ENCODE data around the gene ST3GAL3. TPM values are rescaled to one million over a fixed set of nuclear protein-coding genes. Genes with fewer than 3 reads are reported as not detected.

ST3GAL3 gene
- total RNA-seq, 4 donors from 2014 or later: 30.2 to 41.4 (median 33.2) TPM

DNA sequence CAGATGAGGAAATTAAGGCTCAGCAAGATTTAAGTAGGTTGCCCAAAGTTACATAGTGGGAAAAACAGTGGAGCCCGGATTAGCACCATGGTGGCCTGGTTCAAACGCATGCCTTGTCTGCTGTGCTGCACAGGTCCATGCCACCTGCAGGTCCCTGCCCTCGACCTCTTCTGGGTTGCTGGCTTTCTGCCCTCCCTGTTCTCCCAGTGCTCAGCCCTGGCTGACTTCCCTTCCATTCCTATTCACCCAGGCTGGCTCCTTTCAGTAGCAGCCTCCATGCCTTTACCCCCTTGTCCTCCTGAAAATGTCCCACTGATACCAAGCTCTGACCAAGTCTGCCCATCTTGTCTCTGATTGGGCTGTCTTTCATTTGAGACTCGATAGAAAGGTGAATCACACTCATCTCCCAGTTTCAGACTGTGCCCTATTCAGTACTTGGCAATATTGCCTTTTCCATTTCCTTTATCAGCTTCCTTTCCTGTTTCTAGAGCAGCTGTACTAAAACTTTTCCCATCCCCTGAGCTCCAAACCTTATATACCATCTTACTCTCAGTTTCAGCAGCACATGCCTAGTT is 75.8 kb downstream of the ST3GAL3 start:
- H3K4me3 ChIP-seq: no peak overlapping the region
- ATAC-seq: no peak
- H3K36me3 ChIP-seq: no peaks in the 10 kb centered on the region
- H3K9me3 ChIP-seq: peaks cover 0 to 7% (median 0%) of the 10 kb centered on the region in 3 donors
- WGBS, 2 donors (ENCODE audit: low coverage in 1 of 2): 82 to 91% methylated on average over 4 of the region's 4 CpGs
- no peak overlapping the region for H3K27ac ChIP-seq
- peaks cover 4 to 50% (median 8%) of the 10 kb centered on the region in 3 donors for H3K4me1 ChIP-seq
- TF ChIP-seq, protein P1, sequence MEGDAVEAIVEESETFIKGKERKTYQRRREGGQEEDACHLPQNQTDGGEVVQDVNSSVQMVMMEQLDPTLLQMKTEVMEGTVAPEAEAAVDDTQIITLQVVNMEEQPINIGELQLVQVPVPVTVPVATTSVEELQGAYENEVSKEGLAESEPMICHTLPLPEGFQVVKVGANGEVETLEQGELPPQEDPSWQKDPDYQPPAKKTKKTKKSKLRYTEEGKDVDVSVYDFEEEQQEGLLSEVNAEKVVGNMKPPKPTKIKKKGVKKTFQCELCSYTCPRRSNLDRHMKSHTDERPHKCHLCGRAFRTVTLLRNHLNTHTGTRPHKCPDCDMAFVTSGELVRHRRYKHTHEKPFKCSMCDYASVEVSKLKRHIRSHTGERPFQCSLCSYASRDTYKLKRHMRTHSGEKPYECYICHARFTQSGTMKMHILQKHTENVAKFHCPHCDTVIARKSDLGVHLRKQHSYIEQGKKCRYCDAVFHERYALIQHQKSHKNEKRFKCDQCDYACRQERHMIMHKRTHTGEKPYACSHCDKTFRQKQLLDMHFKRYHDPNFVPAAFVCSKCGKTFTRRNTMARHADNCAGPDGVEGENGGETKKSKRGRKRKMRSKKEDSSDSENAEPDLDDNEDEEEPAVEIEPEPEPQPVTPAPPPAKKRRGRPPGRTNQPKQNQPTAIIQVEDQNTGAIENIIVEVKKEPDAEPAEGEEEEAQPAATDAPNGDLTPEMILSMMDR (IDR thresholded peaks at IDR 0.05): no peak
- TF ChIP-seq EP300 (IDR thresholded peaks at IDR 0.05) (no peak), POLR2AphosphoS5 (IDR thresholded peaks at IDR 0.05) (no peak), POLR2A (IDR thresholded peaks at IDR 0.05) (no peak)
- no peaks in the 10 kb centered on the region for H3K27me3 ChIP-seq

DNA sequence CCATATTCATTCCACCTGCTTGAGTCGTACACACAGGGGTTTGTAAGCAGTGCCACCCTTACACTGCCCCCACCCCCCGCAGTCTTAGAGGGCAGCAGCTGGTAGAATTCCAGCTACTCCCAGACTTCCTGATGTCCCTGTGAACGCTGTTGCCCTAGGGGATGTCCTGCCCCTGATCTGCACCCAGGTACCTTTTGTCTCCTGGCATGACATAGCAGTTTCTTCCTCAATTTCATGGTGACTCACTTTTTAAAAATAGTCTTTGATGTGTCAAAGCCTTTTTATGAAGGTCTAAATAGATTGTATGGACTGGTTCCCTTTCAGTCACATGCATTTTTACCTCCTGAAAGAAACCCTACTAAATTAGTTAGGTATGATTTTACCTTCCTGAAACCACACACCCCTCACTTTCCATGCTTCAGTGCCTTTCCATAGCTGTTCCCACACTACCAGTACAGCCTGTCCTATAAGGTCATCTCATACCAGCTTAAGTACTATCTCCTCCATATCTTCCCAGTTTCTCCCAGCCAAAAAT is 76.4 kb downstream of the ST3GAL3 start:
- 70 to 79% methylated on average over 3 of the region's 3 CpGs for WGBS, 2 donors (ENCODE audit: low coverage in 1 of 2)
- no peak for TF ChIP-seq EP300 (IDR thresholded peaks at IDR 0.05)
- TF ChIP-seq, protein P1 (IDR thresholded peaks at IDR 0.05): no peak
- no peak for TF ChIP-seq POLR2A (IDR thresholded peaks at IDR 0.05)
- TF ChIP-seq POLR2AphosphoS5 (IDR thresholded peaks at IDR 0.05): no peak
- Histone ChIP-seq H3K9me3 (peaks cover 0 to 7% (median 0%) of the 10 kb centered on the region in 3 donors), H3K4me1 (peaks cover 4 to 50% (median 8%) of the 10 kb centered on the region in 3 donors), H3K4me3 (no peak overlapping the region), H3K27me3 (no peaks in the 10 kb centered on the region), H3K36me3 (no peaks in the 10 kb centered on the region), H3K27ac (no peak overlapping the region)
- ATAC-seq: no peak

DNA sequence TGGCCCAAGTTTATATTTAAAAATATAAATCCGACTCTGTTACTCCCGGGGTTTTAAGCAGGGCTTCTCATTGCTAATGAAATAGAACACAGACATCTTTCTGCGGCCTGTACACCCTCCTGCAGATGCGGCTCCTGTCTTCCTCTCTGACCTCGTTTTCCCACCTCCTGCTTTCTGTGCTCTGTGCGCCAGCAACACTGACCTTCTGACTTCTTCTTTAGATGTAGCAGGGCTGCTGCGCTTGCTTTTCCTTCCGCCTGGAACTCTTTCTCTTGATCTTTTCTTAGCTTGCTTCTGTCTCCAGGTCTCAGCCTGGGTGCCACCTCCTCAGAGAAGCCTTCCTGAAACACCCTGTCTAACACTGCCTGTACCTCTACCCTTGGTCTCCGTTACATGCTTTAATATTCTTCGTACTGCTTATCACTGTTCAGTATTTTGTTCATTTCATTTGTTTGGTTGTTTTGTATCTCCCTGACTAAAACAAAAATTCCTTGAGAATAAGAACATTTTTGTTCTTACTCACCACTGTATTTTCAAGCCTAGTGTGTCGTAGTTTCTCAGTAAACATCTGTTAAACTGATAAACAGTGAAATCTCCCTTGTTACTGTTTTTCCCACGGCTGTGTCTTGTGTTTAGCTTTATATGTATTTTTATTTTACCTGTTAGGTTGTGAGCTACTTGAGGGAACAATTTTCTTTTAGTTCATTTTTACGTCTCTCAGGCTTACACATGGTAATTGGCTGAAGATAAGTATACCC is 79.0 kb downstream of the ST3GAL3 start:
- ATAC-seq: no peak

DNA sequence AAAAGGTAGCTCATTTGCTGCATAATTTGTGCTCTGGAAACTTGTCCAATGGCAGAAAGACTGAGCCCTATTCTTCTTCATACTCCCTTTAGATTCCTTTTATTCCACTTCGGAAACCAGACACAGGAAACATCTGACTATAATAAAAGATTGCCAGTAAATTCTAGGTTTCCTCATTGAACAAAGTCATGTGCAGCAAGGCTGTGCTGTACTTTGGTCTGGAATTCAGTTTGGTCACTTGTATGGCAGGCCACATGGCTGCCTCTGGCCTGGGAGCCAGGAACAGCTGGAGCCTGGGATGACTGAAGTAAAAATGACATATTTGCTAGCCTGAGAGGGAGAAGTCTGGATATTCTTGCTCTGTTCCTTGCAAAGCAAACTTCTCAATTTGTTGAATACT is 79.6 kb downstream of the ST3GAL3 start:
- WGBS, 2 donors (ENCODE audit: low coverage in 1 of 2): 33 to 53% methylated on average over 1 of the region's 1 CpG
- Histone ChIP-seq H3K27ac (no peak overlapping the region), H3K4me1 (peaks cover 4 to 41% (median 8%) of the 10 kb centered on the region in 3 donors), H3K9me3 (no peaks in the 10 kb centered on the region), H3K27me3 (no peaks in the 10 kb centered on the region), H3K4me3 (no peak overlapping the region), H3K36me3 (no peaks in the 10 kb centered on the region)
- peak; percentile 78 for ATAC-seq
- TF ChIP-seq EP300 (IDR thresholded peaks at IDR 0.05): no peak
- peak; percentile 40 for TF ChIP-seq POLR2AphosphoS5 (IDR thresholded peaks at IDR 0.05)

More for the DNA sequence above, 79.0 kb downstream of the ST3GAL3 start:
- no peak overlapping the region for H3K4me3 ChIP-seq
- TF ChIP-seq POLR2A (IDR thresholded peaks at IDR 0.05): no peak
- TF ChIP-seq EP300 (IDR thresholded peaks at IDR 0.05): no peak
- no peaks in the 10 kb centered on the region for H3K36me3 ChIP-seq
- peaks cover 4 to 42% (median 8%) of the 10 kb centered on the region in 3 donors for H3K4me1 ChIP-seq
- 71 to 74% methylated on average over 8 to 13 of the region's 13 CpGs for WGBS, 2 donors (ENCODE audit: low coverage in 1 of 2)
- no peaks in the 10 kb centered on the region for H3K9me3 ChIP-seq
- H3K27me3 ChIP-seq: no peaks in the 10 kb centered on the region
- no peak overlapping the region for H3K27ac ChIP-seq

DNA sequence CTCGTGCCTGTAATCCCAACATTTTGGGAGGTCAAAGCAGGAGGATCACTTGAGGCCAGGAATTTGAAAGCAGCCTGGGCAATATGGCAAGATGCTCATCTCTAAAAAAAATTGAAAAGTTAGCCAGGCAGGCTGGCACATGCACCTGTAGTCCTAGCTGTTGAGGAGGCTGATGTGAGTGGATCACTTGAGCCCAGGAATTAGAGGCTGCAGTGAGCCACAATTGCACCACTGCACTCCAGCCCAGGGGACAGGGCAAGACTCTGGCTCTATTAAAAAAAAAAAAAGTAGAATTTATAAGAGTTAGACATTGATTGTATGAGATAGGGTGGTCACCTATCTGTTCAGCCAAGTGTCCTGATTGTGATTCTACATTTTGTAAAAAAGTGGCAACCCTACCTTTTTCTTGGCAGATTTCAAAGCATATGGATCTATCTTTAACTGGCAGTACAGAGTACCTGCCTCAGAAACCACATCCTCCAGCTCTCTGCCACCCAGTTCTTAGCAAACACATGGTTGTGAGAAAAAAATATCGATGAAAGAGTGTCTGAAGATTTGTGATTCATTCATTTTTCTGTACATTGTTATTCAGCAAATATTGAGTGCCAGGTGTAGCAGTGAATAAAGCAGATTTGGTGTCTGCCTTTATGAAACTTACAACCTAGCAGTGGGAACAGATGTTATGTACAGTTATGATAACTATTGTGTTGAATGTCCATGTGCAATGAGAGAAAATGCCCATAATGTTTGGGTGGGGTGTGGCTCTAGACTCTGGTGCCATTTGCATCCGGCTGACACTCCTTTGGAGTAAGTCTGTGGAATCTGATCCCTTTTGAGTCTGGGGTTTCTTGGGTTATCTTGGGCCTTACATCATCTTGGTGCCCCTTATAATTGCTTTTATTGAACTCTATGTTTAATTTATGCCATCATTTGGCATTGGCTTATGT is 82.5 kb downstream of the ST3GAL3 start:
- H3K36me3 ChIP-seq: peaks cover 0 to 14% of the 10 kb centered on the region in 2 donors
- H3K27me3 ChIP-seq: no peaks in the 10 kb centered on the region
- H3K27ac ChIP-seq: no peak overlapping the region
- 90 to 91% methylated on average over 3 of the region's 3 CpGs for WGBS, 2 donors (ENCODE audit: low coverage in 1 of 2)
- TF ChIP-seq, protein P1 (IDR thresholded peaks at IDR 0.05): no peak
- TF ChIP-seq EP300 (IDR thresholded peaks at IDR 0.05): no peak
- no peak for TF ChIP-seq POLR2AphosphoS5 (IDR thresholded peaks at IDR 0.05)
- no peak for TF ChIP-seq POLR2A (IDR thresholded peaks at IDR 0.05)
- H3K4me1 ChIP-seq: peaks cover 3 to 31% (median 4%) of the 10 kb centered on the region in 3 donors
- ATAC-seq: no peak
- H3K4me3 ChIP-seq: no peak overlapping the region
- H3K9me3 ChIP-seq: no peaks in the 10 kb centered on the region
